WI38 (cell line): ENCODE results near the gene TSPO2.

Experiments
- H3K4me3 ChIP-seq: 2 replicates; pipeline ENCODE4 v1.5.1; 2011; ENCODE audit warnings: low read depth, mild to moderate bottlenecking, control low read depth, low read length
- TF ChIP-seq, protein P1 (sequence below): IDR thresholded peaks from 2 replicates; pipeline ENCODE4 v1.5.1; 2012; ENCODE audit warnings: low read depth, mild to moderate bottlenecking, control low read depth, low read length

Gene TSPO2

GRCh38 chr6:41093729-41094128 lies 51.5 kb downstream of the TSPO2 start:
- no peak overlapping the region for H3K4me3 ChIP-seq
- TF ChIP-seq, protein P1, sequence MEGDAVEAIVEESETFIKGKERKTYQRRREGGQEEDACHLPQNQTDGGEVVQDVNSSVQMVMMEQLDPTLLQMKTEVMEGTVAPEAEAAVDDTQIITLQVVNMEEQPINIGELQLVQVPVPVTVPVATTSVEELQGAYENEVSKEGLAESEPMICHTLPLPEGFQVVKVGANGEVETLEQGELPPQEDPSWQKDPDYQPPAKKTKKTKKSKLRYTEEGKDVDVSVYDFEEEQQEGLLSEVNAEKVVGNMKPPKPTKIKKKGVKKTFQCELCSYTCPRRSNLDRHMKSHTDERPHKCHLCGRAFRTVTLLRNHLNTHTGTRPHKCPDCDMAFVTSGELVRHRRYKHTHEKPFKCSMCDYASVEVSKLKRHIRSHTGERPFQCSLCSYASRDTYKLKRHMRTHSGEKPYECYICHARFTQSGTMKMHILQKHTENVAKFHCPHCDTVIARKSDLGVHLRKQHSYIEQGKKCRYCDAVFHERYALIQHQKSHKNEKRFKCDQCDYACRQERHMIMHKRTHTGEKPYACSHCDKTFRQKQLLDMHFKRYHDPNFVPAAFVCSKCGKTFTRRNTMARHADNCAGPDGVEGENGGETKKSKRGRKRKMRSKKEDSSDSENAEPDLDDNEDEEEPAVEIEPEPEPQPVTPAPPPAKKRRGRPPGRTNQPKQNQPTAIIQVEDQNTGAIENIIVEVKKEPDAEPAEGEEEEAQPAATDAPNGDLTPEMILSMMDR = no peak
